HepG2 (cell line): Measurements from ENCODE around the gene ZMAT2. TPM values are rescaled to one million over a fixed set of nuclear protein-coding genes. Genes with fewer than 3 reads are reported as not detected.

Experiments used
- GPN1 ChIP-seq: sonication (generic); formaldehyde crosslinking; IDR thresholded peaks from 2 replicates; pipeline ENCODE4 v1.5.1; 2020; ENCODE audit warnings: missing genetic modification reagents, borderline replicate concordance
- HNRNPLL ChIP-seq: fragments of 200-400 bp; formaldehyde crosslinking; IDR thresholded peaks from 2 replicates; pipeline ENCODE4 v1.6.1; 2017; ENCODE audit warnings: mild to moderate bottlenecking, low read depth, low read length; ENCODE audit not compliant: poor library complexity, severe bottlenecking
- NFKBIZ ChIP-seq: IDR thresholded peaks from 2 replicates; pipeline ENCODE4 v1.6.1; 2018; ENCODE audit warnings: missing genetic modification reagents, missing compliant biosample characterization
- STAT5B ChIP-seq: sonication (generic); formaldehyde crosslinking; IDR thresholded peaks from 2 replicates; pipeline ENCODE4 v1.4.0; 2020; ENCODE audit warnings: missing genetic modification reagents
- ZFX ChIP-seq: sonication (generic); formaldehyde crosslinking; IDR thresholded peaks from 2 replicates; pipeline ENCODE4 v1.4.0; 2020; ENCODE audit warnings: mild to moderate bottlenecking, low read depth, missing genetic modification reagents, moderate library complexity
- ZNF180 ChIP-seq: sonication (generic); formaldehyde crosslinking; IDR thresholded peaks from 2 replicates; pipeline ENCODE4 v1.4.0; 2020; ENCODE audit warnings: low read depth, missing genetic modification reagents, borderline replicate concordance
- ZNF446 ChIP-seq: sonication (generic); formaldehyde crosslinking; IDR thresholded peaks from 2 replicates; pipeline ENCODE4 v1.5.0; 2020; ENCODE audit warnings: mild to moderate bottlenecking, missing genetic modification reagents
- ZNF775 ChIP-seq: sonication (generic); formaldehyde crosslinking; IDR thresholded peaks from 2 replicates; pipeline ENCODE4 v1.4.0; 2020; ENCODE audit warnings: missing genetic modification reagents, mild to moderate bottlenecking, moderate library complexity, borderline replicate concordance
- ZNF879 ChIP-seq: sonication (generic); formaldehyde crosslinking; IDR thresholded peaks from 2 replicates; pipeline ENCODE4 v1.8.1; 2023; ENCODE audit warnings: missing genetic modification reagents
- polyA plus RNA-seq, 8 experiments: library from polyadenylated mRNA; depleted of rRNA in 3 of 8; stranded (reverse) in 7 of 8; unstranded in 1 of 8; fragments of >200 nt; fragmentation: Illumina TruSeq in 4 of 8; extraction: Trizol in 4 of 8; gene quantifications; 2 replicates each; pipeline versions ENCODE4 v1.2.1 to v1.2.3, GENCODE V29; 2011 to 2016; ENCODE audit warnings: low read depth in 4 of 8, missing spikeins in 1 of 8, mixed read lengths in 1 of 8; ENCODE audit not compliant: insufficient read depth in 1 of 8
- total RNA-seq, 5 experiments: library from RNA; depleted of rRNA; stranded (reverse); fragments of >200 nt; fragmentation: Illumina TruSeq; extraction: Trizol; gene quantifications; 2 replicates each; pipeline ENCODE4 v1.2.3, GENCODE V29; 2016; ENCODE audit warnings: low read depth in 1 of 5
- TF ChIP-seq, protein P1 (sequence below): sonication (generic); formaldehyde crosslinking; IDR thresholded peaks from 2 replicates; pipeline ENCODE4 v1.4.0; 2020; ENCODE audit warnings: missing genetic modification reagents, borderline replicate concordance
- TF ChIP-seq, protein P2 (sequence below): sonication (generic); formaldehyde crosslinking; conservative IDR thresholded peaks from 2 replicates; pipeline ENCODE4 v1.4.0; 2020; ENCODE audit warnings: missing genetic modification reagents
- TF ChIP-seq, protein P3 (sequence below): sonication (generic); formaldehyde crosslinking; IDR thresholded peaks from 2 replicates; pipeline ENCODE4 v1.4.0; 2020; ENCODE audit warnings: mild to moderate bottlenecking, low read depth, missing genetic modification reagents
- TF ChIP-seq, protein P4 (sequence below): sonication (generic); formaldehyde crosslinking; IDR thresholded peaks from 2 replicates; pipeline ENCODE4 v1.9.0; 2022; ENCODE audit warnings: low read depth, missing genetic modification reagents
- TF ChIP-seq, protein P5 (sequence below): sonication (generic); formaldehyde crosslinking; IDR thresholded peaks from 2 replicates; pipeline ENCODE4 v1.4.0; 2020; ENCODE audit warnings: missing genetic modification reagents
- TF ChIP-seq, protein P6 (sequence below): sonication (generic); formaldehyde crosslinking; IDR thresholded peaks from 2 replicates; pipeline ENCODE4 v1.5.0; 2020; ENCODE audit warnings: missing genetic modification reagents

ZMAT2 gene
- total and polyA plus RNA-seq, 2 of the 13 experiments (the other 11 are each of a cell fraction or from before 2014, with no cell fraction given), result 35.4 to 92.8 TPM

DNA sequence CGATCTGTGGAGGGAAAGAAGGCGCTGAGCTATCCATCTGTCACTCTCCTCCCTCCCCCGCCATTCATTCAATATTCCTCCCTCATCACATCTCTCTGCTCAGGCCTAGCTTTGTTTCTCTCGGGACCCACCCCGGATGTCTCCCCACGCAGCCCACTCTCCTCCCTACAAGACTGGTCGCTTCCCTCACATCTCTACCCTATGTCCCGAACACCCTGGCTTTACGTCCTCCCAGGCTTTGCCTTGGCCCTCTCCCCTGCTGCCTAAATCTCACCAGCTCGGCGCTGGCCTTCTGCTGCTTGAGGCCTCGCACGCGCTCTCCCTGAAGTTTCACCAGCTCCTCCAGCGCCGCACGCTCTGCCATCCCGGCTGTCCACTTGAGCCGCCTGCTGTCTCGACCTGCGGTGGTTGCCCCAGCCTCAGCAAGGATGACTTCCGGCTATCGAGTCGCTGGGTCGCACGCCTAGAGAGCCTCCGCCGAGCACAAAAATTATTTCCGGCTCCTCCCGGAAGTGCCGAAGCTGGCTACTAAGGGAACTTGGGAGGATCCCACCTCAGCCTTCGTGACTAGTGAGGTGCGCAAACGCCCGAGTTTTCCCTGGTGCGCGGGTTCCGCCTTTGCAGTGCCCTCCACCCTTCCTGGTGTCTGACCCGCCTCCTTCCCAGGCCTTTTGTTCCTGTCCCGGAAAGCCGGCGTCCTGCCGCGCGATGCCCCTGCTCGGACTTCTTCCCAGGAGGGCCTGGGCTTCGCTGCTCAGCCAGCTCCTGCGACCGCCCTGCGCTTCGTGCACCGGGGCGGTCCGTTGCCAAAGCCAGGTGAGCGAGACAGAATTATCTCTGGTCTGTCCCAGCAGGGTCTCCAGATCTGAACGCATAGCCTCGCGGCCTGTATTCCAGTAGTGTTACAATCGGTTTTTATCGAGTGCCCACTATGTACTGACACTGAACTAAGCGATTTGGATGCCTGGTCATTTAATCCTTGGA is 9.0 kb upstream of the ZMAT2 start, which contains the start of the genes HARS1 and HARS2 (continued):
- no peak for TF ChIP-seq ZNF775 (CRISPR knock-in tag)
- TF ChIP-seq NFKBIZ (CRISPR knock-in tag), result peak; percentile 26; the same call in 1 of the 2 replicates
- peak; percentile 96 for TF ChIP-seq ZFX (CRISPR knock-in tag)
- TF ChIP-seq, protein P1, sequence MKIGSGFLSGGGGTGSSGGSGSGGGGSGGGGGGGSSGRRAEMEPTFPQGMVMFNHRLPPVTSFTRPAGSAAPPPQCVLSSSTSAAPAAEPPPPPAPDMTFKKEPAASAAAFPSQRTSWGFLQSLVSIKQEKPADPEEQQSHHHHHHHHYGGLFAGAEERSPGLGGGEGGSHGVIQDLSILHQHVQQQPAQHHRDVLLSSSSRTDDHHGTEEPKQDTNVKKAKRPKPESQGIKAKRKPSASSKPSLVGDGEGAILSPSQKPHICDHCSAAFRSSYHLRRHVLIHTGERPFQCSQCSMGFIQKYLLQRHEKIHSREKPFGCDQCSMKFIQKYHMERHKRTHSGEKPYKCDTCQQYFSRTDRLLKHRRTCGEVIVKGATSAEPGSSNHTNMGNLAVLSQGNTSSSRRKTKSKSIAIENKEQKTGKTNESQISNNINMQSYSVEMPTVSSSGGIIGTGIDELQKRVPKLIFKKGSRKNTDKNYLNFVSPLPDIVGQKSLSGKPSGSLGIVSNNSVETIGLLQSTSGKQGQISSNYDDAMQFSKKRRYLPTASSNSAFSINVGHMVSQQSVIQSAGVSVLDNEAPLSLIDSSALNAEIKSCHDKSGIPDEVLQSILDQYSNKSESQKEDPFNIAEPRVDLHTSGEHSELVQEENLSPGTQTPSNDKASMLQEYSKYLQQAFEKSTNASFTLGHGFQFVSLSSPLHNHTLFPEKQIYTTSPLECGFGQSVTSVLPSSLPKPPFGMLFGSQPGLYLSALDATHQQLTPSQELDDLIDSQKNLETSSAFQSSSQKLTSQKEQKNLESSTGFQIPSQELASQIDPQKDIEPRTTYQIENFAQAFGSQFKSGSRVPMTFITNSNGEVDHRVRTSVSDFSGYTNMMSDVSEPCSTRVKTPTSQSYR, result no peak; the same call in 1 of the 2 replicates
- TF ChIP-seq, protein P2, sequence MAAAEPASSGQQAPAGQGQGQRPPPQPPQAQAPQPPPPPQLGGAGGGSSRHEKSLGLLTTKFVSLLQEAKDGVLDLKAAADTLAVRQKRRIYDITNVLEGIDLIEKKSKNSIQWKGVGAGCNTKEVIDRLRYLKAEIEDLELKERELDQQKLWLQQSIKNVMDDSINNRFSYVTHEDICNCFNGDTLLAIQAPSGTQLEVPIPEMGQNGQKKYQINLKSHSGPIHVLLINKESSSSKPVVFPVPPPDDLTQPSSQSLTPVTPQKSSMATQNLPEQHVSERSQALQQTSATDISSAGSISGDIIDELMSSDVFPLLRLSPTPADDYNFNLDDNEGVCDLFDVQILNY (CRISPR knock-in tag), result no peak
- TF ChIP-seq, protein P3, sequence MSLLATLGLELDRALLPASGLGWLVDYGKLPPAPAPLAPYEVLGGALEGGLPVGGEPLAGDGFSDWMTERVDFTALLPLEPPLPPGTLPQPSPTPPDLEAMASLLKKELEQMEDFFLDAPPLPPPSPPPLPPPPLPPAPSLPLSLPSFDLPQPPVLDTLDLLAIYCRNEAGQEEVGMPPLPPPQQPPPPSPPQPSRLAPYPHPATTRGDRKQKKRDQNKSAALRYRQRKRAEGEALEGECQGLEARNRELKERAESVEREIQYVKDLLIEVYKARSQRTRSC (CRISPR knock-in tag), result no peak
- TF ChIP-seq, protein P4, sequence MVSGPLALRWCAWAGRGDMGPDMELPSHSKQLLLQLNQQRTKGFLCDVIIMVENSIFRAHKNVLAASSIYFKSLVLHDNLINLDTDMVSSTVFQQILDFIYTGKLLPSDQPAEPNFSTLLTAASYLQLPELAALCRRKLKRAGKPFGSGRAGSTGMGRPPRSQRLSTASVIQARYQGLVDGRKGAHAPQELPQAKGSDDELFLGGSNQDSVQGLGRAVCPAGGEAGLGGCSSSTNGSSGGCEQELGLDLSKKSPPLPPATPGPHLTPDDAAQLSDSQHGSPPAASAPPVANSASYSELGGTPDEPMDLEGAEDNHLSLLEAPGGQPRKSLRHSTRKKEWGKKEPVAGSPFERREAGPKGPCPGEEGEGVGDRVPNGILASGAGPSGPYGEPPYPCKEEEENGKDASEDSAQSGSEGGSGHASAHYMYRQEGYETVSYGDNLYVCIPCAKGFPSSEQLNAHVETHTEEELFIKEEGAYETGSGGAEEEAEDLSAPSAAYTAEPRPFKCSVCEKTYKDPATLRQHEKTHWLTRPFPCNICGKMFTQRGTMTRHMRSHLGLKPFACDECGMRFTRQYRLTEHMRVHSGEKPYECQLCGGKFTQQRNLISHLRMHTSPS, result 0 out of 2 replicates have a peak, but pooled peaks have one; percentile 13
- TF ChIP-seq GPN1, result no peak
- peak; percentile 64; the same call in 1 of the 2 replicates for TF ChIP-seq ZNF446 (CRISPR knock-in tag)
- TF ChIP-seq, protein P5, sequence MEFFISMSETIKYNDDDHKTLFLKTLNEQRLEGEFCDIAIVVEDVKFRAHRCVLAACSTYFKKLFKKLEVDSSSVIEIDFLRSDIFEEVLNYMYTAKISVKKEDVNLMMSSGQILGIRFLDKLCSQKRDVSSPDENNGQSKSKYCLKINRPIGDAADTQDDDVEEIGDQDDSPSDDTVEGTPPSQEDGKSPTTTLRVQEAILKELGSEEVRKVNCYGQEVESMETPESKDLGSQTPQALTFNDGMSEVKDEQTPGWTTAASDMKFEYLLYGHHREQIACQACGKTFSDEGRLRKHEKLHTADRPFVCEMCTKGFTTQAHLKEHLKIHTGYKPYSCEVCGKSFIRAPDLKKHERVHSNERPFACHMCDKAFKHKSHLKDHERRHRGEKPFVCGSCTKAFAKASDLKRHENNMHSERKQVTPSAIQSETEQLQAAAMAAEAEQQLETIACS (CRISPR knock-in tag), result no peak
- TF ChIP-seq HNRNPLL, result peak; percentile 96
- TF ChIP-seq STAT5B (CRISPR knock-in tag), result 0 out of 2 replicates have a peak, but pooled peaks have one; percentile 28
- TF ChIP-seq ZNF879, result peak; percentile 81; the same call in 1 of the 2 replicates
- no peak for TF ChIP-seq ZNF180 (CRISPR knock-in tag)
- TF ChIP-seq, protein P6, sequence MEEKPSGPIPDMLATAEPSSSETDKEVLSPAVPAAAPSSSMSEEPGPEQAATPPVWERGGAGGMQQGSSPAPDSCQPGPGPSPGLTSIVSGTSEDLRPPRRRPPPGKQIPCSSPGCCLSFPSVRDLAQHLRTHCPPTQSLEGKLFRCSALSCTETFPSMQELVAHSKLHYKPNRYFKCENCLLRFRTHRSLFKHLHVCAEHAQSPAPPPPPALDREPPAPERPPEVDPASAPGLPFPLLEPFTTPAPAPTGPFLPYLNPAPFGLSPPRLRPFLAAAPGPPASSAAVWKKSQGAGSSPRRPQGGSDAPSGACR (CRISPR knock-in tag), result peak; percentile 59; the same call in 1 of the 2 replicates
